D721Med (cell line): ENCODE data around the gene EFCAB13.

ENCODE experiments used
- DNase-seq: peaks from one replicate; pipeline ENCODE4 v3.0.0; 2011; ENCODE audit warnings: low spot score; ENCODE audit not compliant: insufficient read length
- FAIRE-seq: peaks from 2 replicates; lab custom pipeline; 2011; peaks lifted over from hg19 to GRCh38; lab: Jason Lieb, UNC
- CTCF ChIP-seq: IDR thresholded peaks from 2 replicates; pipeline ENCODE4 v1.5.1; 2012; ENCODE audit warnings: mild to moderate bottlenecking, control low read depth; ENCODE audit not compliant: insufficient read depth; ENCODE audit errors: missing control alignments

EFCAB13 gene

GRCh38 chr17:47315451-47316266 is 8.1 kb upstream of the EFCAB13 start:
- peak; percentile 99 for TF ChIP-seq CTCF
- peak; percentile 31 for DNase-seq
- peak; percentile 92 for FAIRE-seq

GRCh38 chr17:47316311-47316710 is 7.4 kb upstream of the EFCAB13 start:
- DNase-seq (no peak), FAIRE-seq (no peak)
- no peak for TF ChIP-seq CTCF

GRCh38 chr17:47317119-47317518 is 6.6 kb upstream of the EFCAB13 start:
- DNase-seq (no peak), FAIRE-seq (no peak)
- no peak for TF ChIP-seq CTCF

- FAIRE-seq, result no peak
- DNase-seq, result no peak
Measured at GRCh38 chr17:47318197-47318918, 5.4 kb upstream of the EFCAB13 start.

GRCh38 chr17:47320879-47321502 is 2.8 kb upstream of the EFCAB13 start:
- no peak for TF ChIP-seq CTCF
- no peak for DNase-seq
- FAIRE-seq, result no peak

More at GRCh38 chr17:47318197-47318918, 5.4 kb upstream of the EFCAB13 start:
- TF ChIP-seq CTCF, result no peak

GRCh38 chr17:47324224-47325020 is 667 bp downstream of the EFCAB13 start:
- no peak for DNase-seq
- no peak for TF ChIP-seq CTCF
- no peak for FAIRE-seq
